A549 (cell line): Measurements from ENCODE around the gene DDO. TPM values are rescaled to one million over a fixed set of nuclear protein-coding genes. Genes with fewer than 3 reads are reported as not detected.

Source experiments
- ATAC-seq, 2 experiments: fragments of 200-7000 bp in 1 of 2; fragments of >200 bp in 1 of 2; cut with Nextera tagmentation in 1 of 2; cut with Tn5 transposase in 1 of 2; 3 replicates each; pipeline versions ENCODE4 v1.8.0 to v1.9.1; 2018 to 2020; ENCODE audit warnings: mild to moderate bottlenecking in 1 of 2, moderate library complexity in 1 of 2
- CTCF ChIA-PET: fragments of 300-600 bp; sonication (Branson Sonifier 250); formaldehyde crosslinking; extraction: SDS; loops from one replicate; lab custom pipeline; 2021; ENCODE audit warnings: antibody characterized with exemption, inconsistent platforms; lab: Yijun Ruan, JAX
- POLR2A ChIA-PET: fragments of 350-600 bp; formaldehyde crosslinking; extraction: SDS; loops from one replicate; lab custom pipeline; 2021; ENCODE audit warnings: antibody characterized with exemption, inconsistent platforms; lab: Yijun Ruan, JAX
- DNase-seq, 2 experiments: peaks; one replicate each; pipeline versions ENCODE4 v3.0.0 to v3.0.0-alpha.2; 2011 to 2016; ENCODE audit warnings: low read depth in 1 of 2, low spot score in 1 of 2
- FAIRE-seq: peaks from 2 replicates; lab custom pipeline; 2011; peaks lifted over from hg19 to GRCh38; lab: Jason Lieb, UNC
- H3K27ac ChIP-seq, 2 experiments: fragments of >200 bp; sonication (Bioruptor Twin); formaldehyde crosslinking; 3 replicates each; pipeline ENCODE4 v1.5.1; 2016 to 2017
- H3K4me1 ChIP-seq: fragments of >200 bp; sonication (Bioruptor Twin); formaldehyde crosslinking; 3 replicates; pipeline ENCODE4 v1.6.1; 2016
- H3K4me2 ChIP-seq: fragments of >200 bp; sonication (Bioruptor Twin); formaldehyde crosslinking; 3 replicates; pipeline ENCODE4 v1.6.1; 2016
- H3K4me3 ChIP-seq: fragments of >200 bp; sonication (Bioruptor Twin); formaldehyde crosslinking; 3 replicates; pipeline ENCODE4 v1.5.1; 2016
- H3K9me3 ChIP-seq: fragments of >200 bp; sonication (Bioruptor Twin); formaldehyde crosslinking; 3 replicates; pipeline ENCODE4 v1.6.1; 2016
- EHMT2 ChIP-seq: fragments of 200-600 bp; sonication (generic); IDR thresholded peaks from 2 replicates; pipeline ENCODE4 v1.6.1; 2016; ENCODE audit warnings: antibody characterized with exemption, low read depth, mild to moderate bottlenecking, moderate library complexity
- EP300 ChIP-seq, 2 experiments: fragments of >200 bp; sonication (Bioruptor Twin); formaldehyde crosslinking; IDR thresholded peaks; 2 replicates in 1 of 2; 3 replicates in 1 of 2; pipeline ENCODE4 v1.6.1; 2016 to 2017
- HEYL ChIP-seq: fragments of 250-450 bp; sonication (Bioruptor Pico); IDR thresholded peaks from 2 replicates; pipeline ENCODE4 v1.8.0; 2021; ENCODE audit warnings: mild to moderate bottlenecking, moderate library complexity
- HOXA7 ChIP-seq: fragments of 250-450 bp; sonication (Bioruptor Pico); IDR thresholded peaks from 2 replicates; pipeline ENCODE4 v1.5.0; 2020; ENCODE audit warnings: mild to moderate bottlenecking, moderate library complexity
- HOXB5 ChIP-seq: fragments of 250-450 bp; sonication (Bioruptor Pico); IDR thresholded peaks from 2 replicates; pipeline ENCODE4 v1.5.0; 2020; ENCODE audit warnings: mild to moderate bottlenecking, moderate library complexity
- JUNB ChIP-seq: fragments of >200 bp; sonication (Bioruptor Twin); formaldehyde crosslinking; IDR thresholded peaks from 2 replicates; pipeline ENCODE4 v1.6.1; 2016
- MAFK ChIP-seq: fragments of 450-650 bp; IDR thresholded peaks from 2 replicates; pipeline ENCODE4 v1.6.1; 2014; ENCODE audit not compliant: partially characterized antibody
- MAZ ChIP-seq: fragments of 150-350 bp; IDR thresholded peaks from 2 replicates; pipeline ENCODE4 v1.6.1; 2014; ENCODE audit warnings: antibody characterized with exemption, low read depth, low read length, borderline replicate concordance
- NPAS2 ChIP-seq: fragments of 250-450 bp; sonication (Bioruptor Pico); IDR thresholded peaks from 2 replicates; pipeline ENCODE4 v1.8.0; 2022; ENCODE audit warnings: mild to moderate bottlenecking, moderate library complexity, borderline replicate concordance
- PHF8 ChIP-seq: fragments of 200-600 bp; sonication (generic); IDR thresholded peaks from 2 replicates; pipeline ENCODE4 v1.6.1; 2016; ENCODE audit warnings: low read depth, mild to moderate bottlenecking, antibody characterized with exemption, moderate library complexity, borderline replicate concordance
- POLR2A ChIP-seq: IDR thresholded peaks from 2 replicates; pipeline ENCODE4 v1.6.1; 2012; ENCODE audit warnings: mild to moderate bottlenecking, low read length
- POLR2AphosphoS2 ChIP-seq: conservative IDR thresholded peaks from 2 replicates; pipeline ENCODE4 v1.6.1; 2012; ENCODE audit warnings: low read length, improper control_type of control experiment, inconsistent platforms
- RFX5 ChIP-seq: fragments of 450-650 bp; IDR thresholded peaks from 2 replicates; pipeline ENCODE4 v1.7.1; 2014; ENCODE audit warnings: antibody characterized with exemption, mild to moderate bottlenecking, moderate library complexity
- ZC3H11A ChIP-seq: fragments of 450-650 bp; IDR thresholded peaks from 2 replicates; pipeline ENCODE4 v1.6.1; 2014; ENCODE audit warnings: antibody characterized with exemption, mild to moderate bottlenecking
- ZFP36 ChIP-seq: fragments of 450-650 bp; IDR thresholded peaks from 2 replicates; pipeline ENCODE4 v1.6.1; 2014; ENCODE audit warnings: borderline replicate concordance; ENCODE audit not compliant: partially characterized antibody
- ZNF302 ChIP-seq: fragments of 250-450 bp; sonication (Bioruptor Pico); IDR thresholded peaks from 2 replicates; pipeline ENCODE4 v1.9.0; 2021; ENCODE audit warnings: inconsistent platforms, mild to moderate bottlenecking, moderate library complexity
- ZSCAN20 ChIP-seq: fragments of 250-450 bp; sonication (Bioruptor Pico); IDR thresholded peaks from 2 replicates; pipeline ENCODE4 v1.8.0; 2022; ENCODE audit warnings: mild to moderate bottlenecking, moderate library complexity
- WGBS: methylation state at CpG from one replicate; pipeline ENCODE4 v1.1.6; 2017; ENCODE audit errors: missing lambda C conversion rate; 5-methylcytosine and 5-hydroxymethylcytosine counted together
- polyA plus RNA-seq, 4 experiments: library from polyadenylated mRNA; depleted of rRNA in 3 of 4; stranded (reverse); fragments of >200 nt; fragmentation: RNase III in 1 of 4; extraction: RNeasy Plus Mini Kit Qiagen cat#74134 plus additional on column Dnase treatment in 1 of 4; gene quantifications; 2 replicates in 3 of 4; 3 replicates in 1 of 4; pipeline ENCODE4 v1.2.3, GENCODE V29; 2011 to 2017
- TF ChIP-seq, protein P1 (sequence below): IDR thresholded peaks from 2 replicates; pipeline ENCODE4 v1.6.1; 2012
- TF ChIP-seq, protein P2 (sequence below): fragments of 450-650 bp; IDR thresholded peaks from 2 replicates; pipeline ENCODE4 v1.6.1; 2014; ENCODE audit warnings: antibody characterized with exemption
- TF ChIP-seq, protein P3 (sequence below): IDR thresholded peaks from 2 replicates; pipeline ENCODE4 v1.6.1; 2012; ENCODE audit warnings: low read depth, borderline replicate concordance

Gene DDO
- polyA plus RNA-seq, 2 of the 4 experiments (the other 2 are of a cell fraction), result 0.04 to 0.05 TPM

DNA sequence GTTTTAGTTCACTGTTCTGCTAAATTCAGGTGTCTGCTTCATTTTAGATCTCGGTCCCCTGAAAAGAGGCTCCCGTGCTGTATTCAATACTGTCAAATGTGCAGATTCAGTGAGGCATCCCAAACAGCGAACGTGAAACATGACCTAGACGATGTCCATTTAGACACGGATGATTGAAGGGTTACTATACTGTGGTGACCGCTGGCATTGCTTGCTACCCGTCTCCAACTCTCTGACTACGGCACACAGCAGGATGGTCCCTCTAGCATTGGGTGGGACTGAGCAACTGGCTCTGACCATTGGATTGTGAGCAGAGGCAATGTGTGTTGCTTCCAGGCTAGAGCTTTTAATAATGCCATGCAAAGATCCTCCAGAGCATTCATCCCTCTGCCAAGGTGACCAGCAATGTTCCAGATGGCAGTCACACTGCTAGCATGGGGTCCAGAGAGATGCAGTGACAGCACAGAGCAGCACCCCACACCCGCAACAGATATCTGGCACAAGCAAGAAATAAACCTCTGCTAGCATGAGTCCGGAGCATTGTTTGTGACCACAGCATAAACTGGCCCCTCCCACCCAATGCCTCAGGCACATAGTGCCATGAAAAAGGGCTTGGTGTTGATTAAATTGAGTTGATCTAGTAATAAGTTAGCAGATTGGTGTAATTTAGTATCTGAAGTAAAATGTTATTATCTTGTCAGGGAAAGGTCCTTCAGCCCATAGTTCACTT lies 66.2 kb downstream of the DDO start:
- ChIA-PET CTCF (interaction anchor here (1.0 kb wide), 1 partner anchor 37 kb away, joined by 3 read pairs; no protein-coding TSS in a partner anchor), POLR2A (no interaction called here)
- WGBS, result 79% methylated on average over 11 of the region's 11 CpGs
- no peak for FAIRE-seq
- Histone ChIP-seq H3K27ac (no peak overlapping the region), H3K9me3 (no peaks in the 10 kb centered on the region), H3K4me2 (no peak overlapping the region), H3K4me3 (no peak overlapping the region), H3K4me1 (no peaks in the 10 kb centered on the region)
- TF ChIP-seq, protein P1, sequence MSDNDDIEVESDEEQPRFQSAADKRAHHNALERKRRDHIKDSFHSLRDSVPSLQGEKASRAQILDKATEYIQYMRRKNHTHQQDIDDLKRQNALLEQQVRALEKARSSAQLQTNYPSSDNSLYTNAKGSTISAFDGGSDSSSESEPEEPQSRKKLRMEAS, result no peak
- TF ChIP-seq HEYL (CRISPR knock-in tag) (no peak), POLR2A (no peak), ZSCAN20 (CRISPR knock-in tag) (no peak), PHF8 (no peak), HOXA7 (CRISPR knock-in tag) (no peak), MAZ (no peak), RFX5 (no peak), HOXB5 (CRISPR knock-in tag) (no peak), POLR2AphosphoS2 (no peak), ZFP36 (no peak), ZC3H11A (no peak)
- TF ChIP-seq, protein P2, sequence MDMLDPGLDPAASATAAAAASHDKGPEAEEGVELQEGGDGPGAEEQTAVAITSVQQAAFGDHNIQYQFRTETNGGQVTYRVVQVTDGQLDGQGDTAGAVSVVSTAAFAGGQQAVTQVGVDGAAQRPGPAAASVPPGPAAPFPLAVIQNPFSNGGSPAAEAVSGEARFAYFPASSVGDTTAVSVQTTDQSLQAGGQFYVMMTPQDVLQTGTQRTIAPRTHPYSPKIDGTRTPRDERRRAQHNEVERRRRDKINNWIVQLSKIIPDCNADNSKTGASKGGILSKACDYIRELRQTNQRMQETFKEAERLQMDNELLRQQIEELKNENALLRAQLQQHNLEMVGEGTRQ, result no peak
- ATAC-seq, result no peak
- no peak for DNase-seq

DNA sequence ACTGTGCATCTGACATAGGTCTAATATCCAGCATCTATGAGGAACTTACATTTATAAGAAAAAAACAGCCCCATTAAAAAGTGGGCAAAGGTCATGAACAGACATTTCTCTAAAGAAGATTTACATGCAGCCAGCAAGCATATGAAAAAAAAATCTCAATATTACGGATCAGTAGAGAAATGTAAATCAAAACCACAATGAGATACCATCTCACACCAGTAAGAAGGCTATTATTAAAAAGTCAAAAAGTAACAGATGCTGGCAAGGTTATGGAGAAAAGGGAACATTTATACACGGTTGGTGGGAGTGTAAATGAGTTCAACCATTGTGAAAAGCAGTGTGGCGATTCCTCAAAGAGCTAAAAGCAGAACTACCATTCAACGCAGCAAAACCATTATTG lies 70.3 kb downstream of the DDO start:
- no peaks in the 10 kb centered on the region for H3K4me1 ChIP-seq
- 29% methylated on average over 4 of the region's 4 CpGs for WGBS
- no peak overlapping the region for H3K4me2 ChIP-seq
- TF ChIP-seq HEYL (CRISPR knock-in tag), result no peak
- no peak for TF ChIP-seq MAZ
- TF ChIP-seq RFX5, result no peak
- TF ChIP-seq MAFK, result no peak
- TF ChIP-seq, protein P3, sequence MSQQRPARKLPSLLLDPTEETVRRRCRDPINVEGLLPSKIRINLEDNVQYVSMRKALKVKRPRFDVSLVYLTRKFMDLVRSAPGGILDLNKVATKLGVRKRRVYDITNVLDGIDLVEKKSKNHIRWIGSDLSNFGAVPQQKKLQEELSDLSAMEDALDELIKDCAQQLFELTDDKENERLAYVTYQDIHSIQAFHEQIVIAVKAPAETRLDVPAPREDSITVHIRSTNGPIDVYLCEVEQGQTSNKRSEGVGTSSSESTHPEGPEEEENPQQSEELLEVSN, result no peak
- no peak for TF ChIP-seq POLR2A
- no peak for TF ChIP-seq JUNB
- TF ChIP-seq EP300 (IDR thresholded peaks at IDR 0.05), result no peak
- no peak for TF ChIP-seq PHF8
- FAIRE-seq (no peak), ATAC-seq (no peak), DNase-seq (no peak)
- ChIA-PET CTCF (interaction anchor here (1.0 kb wide), 1 partner anchor 8 kb away, joined by 3 read pairs; no protein-coding TSS in a partner anchor), POLR2A (no interaction called here)
- H3K27ac ChIP-seq, result no peak overlapping the region
- no peak overlapping the region for H3K4me3 ChIP-seq
- H3K9me3 ChIP-seq, result no peaks in the 10 kb centered on the region

DNA sequence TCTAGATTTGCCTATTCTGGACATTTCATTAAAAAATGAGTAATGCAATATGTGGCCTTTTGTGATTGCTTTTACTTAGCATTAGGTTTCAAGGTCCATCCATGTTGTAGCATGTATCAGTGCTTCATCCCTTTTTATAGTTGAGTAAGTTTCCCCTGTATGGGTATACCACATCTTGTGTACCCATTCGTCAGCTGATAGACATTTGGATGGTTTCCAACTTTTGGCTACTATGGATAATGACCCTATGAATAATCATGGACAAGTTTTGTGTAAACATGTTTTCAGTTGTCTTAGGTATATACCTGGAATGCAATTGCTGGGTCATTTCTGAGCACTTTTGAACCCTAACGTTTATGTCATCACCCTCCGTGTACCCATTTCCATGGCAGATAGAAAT lies 72.6 kb downstream of the DDO start:
- Histone ChIP-seq H3K4me2 (no peak overlapping the region), H3K4me1 (no peaks in the 10 kb centered on the region), H3K4me3 (no peak overlapping the region), H3K27ac (no peak overlapping the region), H3K9me3 (no peaks in the 10 kb centered on the region)
- 67% methylated on average over 3 of the region's 3 CpGs for WGBS
- no peak for ATAC-seq
- ChIA-PET POLR2A (no interaction called here), CTCF (interaction anchor here (0.9 to 1.6 kb wide), 2 partner anchors 13 to 168 kb away, joined by 3 to 4 read pairs; no protein-coding TSS in a partner anchor)
- no peak for FAIRE-seq
- no peak for DNase-seq
- TF ChIP-seq ZSCAN20 (CRISPR knock-in tag), result no peak
- TF ChIP-seq NPAS2 (CRISPR knock-in tag), result no peak
- TF ChIP-seq ZNF302 (CRISPR knock-in tag), result no peak
- TF ChIP-seq EHMT2, result no peak
- TF ChIP-seq, all 56 proteins: peak for 0

Other genes with a start within 250 kb of the DDO start
- gene WASF1, start 235.9 kb downstream of the DDO start, polyA plus RNA-seq (2011; rRNA removed), result 18.2 and 21.0 TPM in 2 replicates
- gene WASF1, start 235.9 kb downstream of the DDO start, polyA plus RNA-seq (2017; fragmentation: RNase III; extraction: RNeasy Plus Mini Kit Qiagen cat#74134 plus additional on column Dnase treatment), result 10.0 to 12.8 TPM (median 11.4 TPM) in 3 replicates
- 12.8 and 22.2 TPM in 2 replicates for gene CDC40, start 235.1 kb downstream of the DDO start, polyA plus RNA-seq (2011; rRNA removed)
- 11.4 to 11.7 TPM (median 11.6 TPM) in 3 replicates for gene CDC40, start 235.1 kb downstream of the DDO start, polyA plus RNA-seq (2017; fragmentation: RNase III; extraction: RNeasy Plus Mini Kit Qiagen cat#74134 plus additional on column Dnase treatment)
- gene METTL24, start 57.2 kb downstream of the DDO start, polyA plus RNA-seq (2011; rRNA removed), result not detected in 2 replicates
- not detected in 3 replicates for gene METTL24, start 57.2 kb downstream of the DDO start, polyA plus RNA-seq (2017; fragmentation: RNase III; extraction: RNeasy Plus Mini Kit Qiagen cat#74134 plus additional on column Dnase treatment)
- gene SLC22A16, start 61.0 kb upstream of the DDO start, polyA plus RNA-seq (2011; rRNA removed), result not detected in 2 replicates
- gene SLC22A16, start 61.0 kb upstream of the DDO start, polyA plus RNA-seq (2017; fragmentation: RNase III; extraction: RNeasy Plus Mini Kit Qiagen cat#74134 plus additional on column Dnase treatment), result not detected in 3 replicates